Measurements from ENCODE around the gene PTPN3. TPM values are rescaled to one million over a fixed set of nuclear protein-coding genes. Genes with fewer than 3 reads are reported as not detected.

PTPN3 gene
- polyA plus RNA-seq, 4 donors: 15.3 to 43.5 (median 34.0) TPM

DNA sequence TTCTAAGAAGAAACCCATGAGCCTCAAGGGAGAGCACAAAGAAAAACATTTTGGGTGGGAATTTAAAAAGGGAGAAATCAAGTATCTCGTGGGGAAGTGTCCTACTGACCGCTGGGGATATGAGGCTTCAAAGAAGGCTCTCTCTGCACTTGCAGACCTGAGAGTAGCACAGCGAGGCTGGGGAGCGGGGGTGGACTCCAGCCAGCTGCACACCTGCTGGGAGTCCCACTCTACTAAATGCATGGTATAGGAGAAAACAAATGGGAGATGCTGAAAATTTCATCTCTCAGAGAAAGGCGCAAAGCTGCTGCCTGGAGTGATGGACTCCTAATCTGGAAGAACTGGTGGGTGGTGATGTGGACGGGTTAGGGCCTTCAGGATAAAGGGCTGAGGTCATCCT, 110.3 kb downstream of the PTPN3 start:
- DNase-seq: no peak
- H3K27ac ChIP-seq (ENCODE audit: low read depth in 1 of 3, low read length in 2 of 3): no peak overlapping the region
- H3K9me3 ChIP-seq (ENCODE audit: control insufficient read depth in 2 of 2, insufficient read depth in 1 of 2, low read depth in 1 of 2, low read length in 1 of 2): no peaks in the 10 kb centered on the region
- H3K27me3 ChIP-seq (ENCODE audit: control insufficient read depth in 3 of 3, insufficient read depth in 3 of 3, low read length in 3 of 3): no peaks in the 10 kb centered on the region
- peaks cover 3 to 68% (median 30%) of the 10 kb centered on the region in 3 donors for H3K36me3 ChIP-seq (ENCODE audit: control insufficient read depth in 3 of 3, insufficient read depth in 2 of 3, low read depth in 1 of 3, low read length in 3 of 3)
- WGBS, 3 donors: 83 to 89% (median 88%) methylated on average over 6 of the region's 6 CpGs
- no peak overlapping the region for H3K4me3 ChIP-seq (ENCODE audit: low read depth in 1 of 3, low read length in 3 of 3)
- H3K4me1 ChIP-seq (ENCODE audit: control insufficient read depth in 3 of 3, insufficient read depth in 2 of 3, low read depth in 1 of 3, low read length in 2 of 3): no peaks in the 10 kb centered on the region
- no peak for FAIRE-seq

DNA sequence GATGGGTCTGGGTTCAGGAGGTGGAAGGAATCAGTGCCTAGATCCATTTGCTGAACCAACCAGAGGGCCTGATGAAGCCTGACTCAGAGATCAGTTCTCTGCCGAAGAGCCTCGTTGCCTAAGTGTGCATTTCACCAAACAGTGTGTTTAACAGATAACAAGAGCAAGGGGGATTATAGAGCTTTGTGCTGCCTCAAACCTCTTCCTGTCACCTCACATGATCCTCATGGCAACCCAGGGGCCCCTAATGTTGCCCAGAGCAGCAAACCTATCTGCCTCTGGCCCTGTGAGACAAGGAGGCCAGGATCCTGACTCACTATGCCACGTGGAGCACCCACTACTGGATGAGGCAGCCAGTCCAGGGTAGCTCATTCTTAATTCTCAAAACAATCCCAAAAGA, 110.9 kb downstream of the PTPN3 start:
- no peaks in the 10 kb centered on the region for H3K9me3 ChIP-seq (ENCODE audit: control insufficient read depth in 2 of 2, insufficient read depth in 1 of 2, low read depth in 1 of 2, low read length in 1 of 2)
- H3K36me3 ChIP-seq (ENCODE audit: control insufficient read depth in 3 of 3, insufficient read depth in 2 of 3, low read depth in 1 of 3, low read length in 3 of 3): peaks cover 3 to 69% (median 30%) of the 10 kb centered on the region in 3 donors
- no peak overlapping the region for H3K4me3 ChIP-seq (ENCODE audit: low read depth in 1 of 3, low read length in 3 of 3)
- H3K4me1 ChIP-seq (ENCODE audit: control insufficient read depth in 3 of 3, insufficient read depth in 2 of 3, low read depth in 1 of 3, low read length in 2 of 3): no peaks in the 10 kb centered on the region
- DNase-seq (no peak), FAIRE-seq (no peak)
- 73 to 90% (median 75%) methylated on average over 3 of the region's 3 CpGs for WGBS, 3 donors
- no peak overlapping the region for H3K27ac ChIP-seq (ENCODE audit: low read depth in 1 of 3, low read length in 2 of 3)
- no peaks in the 10 kb centered on the region for H3K27me3 ChIP-seq (ENCODE audit: control insufficient read depth in 3 of 3, insufficient read depth in 3 of 3, low read length in 3 of 3)

DNA sequence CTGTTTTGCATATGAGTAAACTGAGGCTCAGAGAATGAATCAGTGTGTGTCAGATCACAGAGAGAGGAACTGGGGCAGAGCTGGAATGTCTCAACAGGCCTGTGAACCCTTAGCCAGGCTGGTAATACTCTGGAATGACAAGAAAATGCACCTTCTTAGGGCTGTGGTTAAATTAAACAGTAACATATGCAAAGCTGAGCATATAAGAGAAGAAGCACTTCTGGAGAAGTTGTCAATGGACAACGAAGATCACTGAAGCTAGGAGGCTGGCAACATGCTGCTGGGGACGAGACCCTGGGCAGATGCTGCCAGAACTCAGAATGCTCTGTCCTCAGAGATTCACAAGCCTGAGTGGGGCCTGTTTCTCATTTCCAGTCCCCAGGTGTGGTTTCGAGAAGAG, 112.6 kb downstream of the PTPN3 start:
- H3K4me1 ChIP-seq (ENCODE audit: control insufficient read depth in 3 of 3, insufficient read depth in 2 of 3, low read depth in 1 of 3, low read length in 2 of 3): no peaks in the 10 kb centered on the region
- WGBS, 3 donors: 79 to 87% (median 83%) methylated on average over 3 of the region's 3 CpGs
- H3K27me3 ChIP-seq (ENCODE audit: control insufficient read depth in 3 of 3, insufficient read depth in 3 of 3, low read length in 3 of 3): no peaks in the 10 kb centered on the region
- FAIRE-seq (no peak), DNase-seq (no peak)
- H3K36me3 ChIP-seq (ENCODE audit: control insufficient read depth in 3 of 3, insufficient read depth in 2 of 3, low read depth in 1 of 3, low read length in 3 of 3): peaks cover 0 to 77% (median 29%) of the 10 kb centered on the region in 3 donors
- no peak overlapping the region for H3K27ac ChIP-seq (ENCODE audit: low read depth in 1 of 3, low read length in 2 of 3)
- no peaks in the 10 kb centered on the region for H3K9me3 ChIP-seq (ENCODE audit: control insufficient read depth in 2 of 2, insufficient read depth in 1 of 2, low read depth in 1 of 2, low read length in 1 of 2)
- H3K4me3 ChIP-seq (ENCODE audit: low read depth in 1 of 3, low read length in 3 of 3): no peak overlapping the region

DNA sequence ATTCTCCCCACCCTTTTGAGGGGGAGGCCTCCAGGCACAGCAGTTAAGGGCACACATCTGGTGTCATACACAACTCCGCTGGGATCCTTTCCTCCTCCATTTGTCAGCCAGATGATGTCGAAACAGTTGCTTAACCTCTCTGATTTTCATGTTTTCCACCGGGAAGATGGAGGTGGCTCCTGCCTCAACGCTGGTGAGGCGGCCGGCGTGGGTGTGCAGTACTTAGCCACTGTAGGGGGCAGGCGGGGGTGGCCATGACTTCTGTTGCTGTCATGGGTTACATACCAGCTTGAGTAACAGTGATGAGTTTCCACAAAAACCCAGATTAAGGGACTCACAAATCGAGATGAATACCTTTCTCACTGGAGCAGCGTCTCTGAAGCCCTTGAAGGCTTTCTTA, 114.2 kb downstream of the PTPN3 start:
- WGBS, 3 donors: 77 to 95% (median 91%) methylated on average over 10 of the region's 10 CpGs
- peaks cover 0 to 8% of the 10 kb centered on the region in 2 donors for H3K9me3 ChIP-seq (ENCODE audit: control insufficient read depth in 2 of 2, insufficient read depth in 1 of 2, low read depth in 1 of 2, low read length in 1 of 2)
- H3K4me3 ChIP-seq (ENCODE audit: low read depth in 1 of 3, low read length in 3 of 3): no peak overlapping the region
- peaks cover 0 to 84% (median 30%) of the 10 kb centered on the region in 3 donors for H3K36me3 ChIP-seq (ENCODE audit: control insufficient read depth in 3 of 3, insufficient read depth in 2 of 3, low read depth in 1 of 3, low read length in 3 of 3)
- H3K4me1 ChIP-seq (ENCODE audit: control insufficient read depth in 3 of 3, insufficient read depth in 2 of 3, low read depth in 1 of 3, low read length in 2 of 3): no peaks in the 10 kb centered on the region
- no peak for DNase-seq
- H3K27me3 ChIP-seq (ENCODE audit: control insufficient read depth in 3 of 3, insufficient read depth in 3 of 3, low read length in 3 of 3): no peaks in the 10 kb centered on the region
- FAIRE-seq: no peak
- H3K27ac ChIP-seq (ENCODE audit: low read depth in 1 of 3, low read length in 2 of 3): no peak overlapping the region

DNA sequence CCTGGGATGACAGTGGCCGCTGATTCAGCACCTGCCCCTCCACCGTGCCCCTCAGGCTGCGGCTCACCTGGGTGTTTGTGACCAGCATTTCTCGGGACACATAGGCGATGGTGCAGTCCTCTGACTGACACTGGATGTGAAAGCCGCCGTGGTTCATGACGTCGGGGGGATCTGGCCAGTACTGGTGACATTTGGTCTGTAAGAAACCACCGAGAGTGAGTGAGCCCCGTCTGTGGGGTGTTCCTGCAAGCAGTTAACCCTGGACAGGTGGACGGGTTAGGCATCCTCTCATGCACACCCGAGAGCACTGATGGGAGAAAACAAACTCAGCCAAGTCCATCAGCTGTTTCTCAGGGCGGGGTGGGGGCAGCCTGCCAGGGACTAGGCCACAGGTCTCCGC, 114.8 kb downstream of the PTPN3 start:
- H3K4me3 ChIP-seq (ENCODE audit: low read depth in 1 of 3, low read length in 3 of 3): no peak overlapping the region
- H3K27me3 ChIP-seq (ENCODE audit: control insufficient read depth in 3 of 3, insufficient read depth in 3 of 3, low read length in 3 of 3): no peaks in the 10 kb centered on the region
- WGBS, 3 donors: 79 to 88% (median 85%) methylated on average over 15 of the region's 15 CpGs
- DNase-seq (no peak), FAIRE-seq (no peak)
- H3K9me3 ChIP-seq (ENCODE audit: control insufficient read depth in 2 of 2, insufficient read depth in 1 of 2, low read depth in 1 of 2, low read length in 1 of 2): peaks cover 0 to 8% of the 10 kb centered on the region in 2 donors
- H3K36me3 ChIP-seq (ENCODE audit: control insufficient read depth in 3 of 3, insufficient read depth in 2 of 3, low read depth in 1 of 3, low read length in 3 of 3): peaks cover 0 to 84% (median 27%) of the 10 kb centered on the region in 3 donors
- H3K4me1 ChIP-seq (ENCODE audit: control insufficient read depth in 3 of 3, insufficient read depth in 2 of 3, low read depth in 1 of 3, low read length in 2 of 3): no peaks in the 10 kb centered on the region
- no peak overlapping the region for H3K27ac ChIP-seq (ENCODE audit: low read depth in 1 of 3, low read length in 2 of 3)

DNA sequence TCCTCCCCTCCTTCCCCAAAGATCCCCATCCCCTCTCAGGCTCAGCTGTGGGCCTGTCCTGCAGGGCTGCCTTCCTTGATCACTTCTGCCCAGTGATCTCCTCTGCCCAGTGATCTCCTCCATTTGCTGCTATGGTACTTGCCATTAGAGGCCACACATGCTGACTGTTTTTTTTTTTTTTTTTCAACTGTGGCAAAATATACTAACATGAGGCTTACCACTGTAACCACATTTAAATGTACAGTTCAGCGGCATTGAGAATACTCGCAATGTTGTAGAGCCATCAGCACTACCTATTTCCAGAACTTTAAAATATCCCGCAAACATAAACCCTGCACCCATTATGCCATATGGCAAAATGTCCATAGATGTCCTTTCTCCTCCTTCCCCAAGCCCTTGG, 115.5 kb downstream of the PTPN3 start:
- Histone ChIP-seq H3K9me3 (ENCODE audit: control insufficient read depth in 2 of 2, insufficient read depth in 1 of 2, low read depth in 1 of 2, low read length in 1 of 2) (peaks cover 0 to 8% of the 10 kb centered on the region in 2 donors), H3K4me1 (ENCODE audit: control insufficient read depth in 3 of 3, insufficient read depth in 2 of 3, low read depth in 1 of 3, low read length in 2 of 3) (no peaks in the 10 kb centered on the region), H3K4me3 (ENCODE audit: low read depth in 1 of 3, low read length in 3 of 3) (no peak overlapping the region), H3K36me3 (ENCODE audit: control insufficient read depth in 3 of 3, insufficient read depth in 2 of 3, low read depth in 1 of 3, low read length in 3 of 3) (peaks cover 0 to 77% (median 27%) of the 10 kb centered on the region in 3 donors), H3K27me3 (ENCODE audit: control insufficient read depth in 3 of 3, insufficient read depth in 3 of 3, low read length in 3 of 3) (no peaks in the 10 kb centered on the region), H3K27ac (ENCODE audit: low read depth in 1 of 3, low read length in 2 of 3) (no peak overlapping the region)
- no peak for FAIRE-seq
- 82 to 91% (median 82%) methylated on average over 3 of the region's 3 CpGs for WGBS, 3 donors
- DNase-seq: no peak

DNA sequence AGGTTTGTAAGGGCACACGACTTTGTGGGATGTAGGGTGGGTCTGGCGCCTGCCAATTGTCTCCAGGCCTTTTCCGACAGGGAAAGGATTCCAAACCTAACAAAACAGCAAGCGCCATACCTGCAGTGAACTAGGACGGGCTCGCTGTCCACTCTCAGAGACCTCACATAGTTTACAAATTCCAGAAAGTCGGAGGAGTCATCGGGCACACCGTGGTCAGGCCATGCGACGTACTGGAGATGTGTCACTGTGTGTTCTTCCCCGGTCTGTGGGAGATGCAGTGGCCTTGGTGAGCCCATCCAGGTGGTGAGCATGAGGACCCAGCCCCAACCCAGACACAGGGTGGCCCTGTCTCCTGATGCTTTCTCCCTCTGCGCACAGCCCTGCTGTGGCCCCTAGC, 115.9 kb downstream of the PTPN3 start:
- Histone ChIP-seq H3K9me3 (ENCODE audit: control insufficient read depth in 2 of 2, insufficient read depth in 1 of 2, low read depth in 1 of 2, low read length in 1 of 2) (peaks cover 0 to 8% of the 10 kb centered on the region in 2 donors), H3K4me1 (ENCODE audit: control insufficient read depth in 3 of 3, insufficient read depth in 2 of 3, low read depth in 1 of 3, low read length in 2 of 3) (no peaks in the 10 kb centered on the region), H3K4me3 (ENCODE audit: low read depth in 1 of 3, low read length in 3 of 3) (no peak overlapping the region), H3K27ac (ENCODE audit: low read depth in 1 of 3, low read length in 2 of 3) (no peak overlapping the region), H3K36me3 (ENCODE audit: control insufficient read depth in 3 of 3, insufficient read depth in 2 of 3, low read depth in 1 of 3, low read length in 3 of 3) (peaks cover 0 to 75% (median 25%) of the 10 kb centered on the region in 3 donors), H3K27me3 (ENCODE audit: control insufficient read depth in 3 of 3, insufficient read depth in 3 of 3, low read length in 3 of 3) (no peaks in the 10 kb centered on the region)
- FAIRE-seq: no peak
- no peak for DNase-seq
- WGBS, 3 donors: 93 to 95% (median 95%) methylated on average over 13 of the region's 13 CpGs

DNA sequence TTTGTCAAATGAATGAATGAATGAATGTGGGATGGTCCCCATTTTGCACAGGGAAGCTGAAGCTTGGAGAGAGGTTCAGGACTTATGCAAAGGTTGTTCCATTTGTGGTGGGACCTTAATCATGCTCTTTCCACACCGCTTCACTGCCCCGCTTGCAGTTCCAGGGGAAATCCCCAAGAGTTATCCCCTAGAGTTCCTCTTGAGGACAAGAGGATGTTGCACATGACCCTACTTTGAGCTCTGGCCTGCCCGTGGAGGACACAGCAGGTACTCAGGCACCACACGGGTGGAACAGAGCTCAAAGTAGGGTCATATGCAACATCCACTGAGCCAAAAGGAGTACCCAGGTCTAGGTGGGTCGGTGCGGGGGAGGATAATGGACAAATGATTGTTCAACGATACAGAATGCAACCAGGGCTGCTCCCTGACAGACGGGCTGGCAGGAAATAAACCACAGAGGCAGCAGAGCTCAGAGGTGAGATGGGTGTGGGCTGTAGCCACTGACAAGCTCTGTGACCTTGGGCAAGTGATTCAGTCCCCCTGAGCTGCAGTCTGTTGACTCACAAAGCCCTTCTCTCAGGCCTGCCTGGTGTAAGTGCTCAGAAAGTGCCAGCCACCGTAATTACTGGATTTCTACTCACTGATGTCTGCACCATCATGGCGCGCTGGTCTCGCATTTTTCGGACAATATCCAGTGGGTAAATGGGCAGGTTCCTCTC, 116.9 kb downstream of the PTPN3 start:
- 82 to 85% (median 83%) methylated on average over 13 of the region's 13 CpGs for WGBS, 3 donors
- peaks cover 0 to 67% (median 23%) of the 10 kb centered on the region in 3 donors for H3K36me3 ChIP-seq (ENCODE audit: control insufficient read depth in 3 of 3, insufficient read depth in 2 of 3, low read depth in 1 of 3, low read length in 3 of 3)
- no peak overlapping the region for H3K4me3 ChIP-seq (ENCODE audit: low read depth in 1 of 3, low read length in 3 of 3)
- H3K27ac ChIP-seq (ENCODE audit: low read depth in 1 of 3, low read length in 2 of 3): no peak overlapping the region
- H3K9me3 ChIP-seq (ENCODE audit: control insufficient read depth in 2 of 2, insufficient read depth in 1 of 2, low read depth in 1 of 2, low read length in 1 of 2): peaks cover 0 to 8% of the 10 kb centered on the region in 2 donors
- no peak for FAIRE-seq
- H3K27me3 ChIP-seq (ENCODE audit: control insufficient read depth in 3 of 3, insufficient read depth in 3 of 3, low read length in 3 of 3): no peaks in the 10 kb centered on the region
- no peak for DNase-seq
- H3K4me1 ChIP-seq (ENCODE audit: control insufficient read depth in 3 of 3, insufficient read depth in 2 of 3, low read depth in 1 of 3, low read length in 2 of 3): no peaks in the 10 kb centered on the region

DNA sequence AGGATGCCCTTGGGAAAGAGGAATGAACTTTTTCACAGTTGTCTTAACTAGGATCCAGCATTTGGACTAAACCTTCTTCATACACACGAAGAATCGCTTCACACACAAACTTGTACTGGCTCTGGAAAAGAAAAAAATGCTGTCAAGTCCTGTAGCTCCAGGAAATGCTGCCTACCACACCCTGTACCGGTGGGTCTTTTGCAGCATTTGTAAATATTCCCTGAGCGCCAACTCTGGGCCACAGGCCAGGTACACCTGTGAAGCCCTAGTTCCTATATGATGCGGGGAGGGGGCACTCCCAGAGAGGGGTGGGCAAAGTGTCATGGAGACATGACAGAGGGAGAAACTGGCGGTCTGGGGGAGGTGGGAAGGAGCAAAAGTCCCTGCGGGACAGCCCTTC, 118.6 kb downstream of the PTPN3 start:
- WGBS, 3 donors: 84 to 88% (median 86%) methylated on average over 7 of the region's 7 CpGs
- peaks cover 0 to 8% of the 10 kb centered on the region in 2 donors for H3K9me3 ChIP-seq (ENCODE audit: control insufficient read depth in 2 of 2, insufficient read depth in 1 of 2, low read depth in 1 of 2, low read length in 1 of 2)
- no peak overlapping the region for H3K27ac ChIP-seq (ENCODE audit: low read depth in 1 of 3, low read length in 2 of 3)
- H3K4me1 ChIP-seq (ENCODE audit: control insufficient read depth in 3 of 3, insufficient read depth in 2 of 3, low read depth in 1 of 3, low read length in 2 of 3): no peaks in the 10 kb centered on the region
- peaks cover 0 to 66% (median 12%) of the 10 kb centered on the region in 3 donors for H3K36me3 ChIP-seq (ENCODE audit: control insufficient read depth in 3 of 3, insufficient read depth in 2 of 3, low read depth in 1 of 3, low read length in 3 of 3)
- no peak for DNase-seq
- no peaks in the 10 kb centered on the region for H3K27me3 ChIP-seq (ENCODE audit: control insufficient read depth in 3 of 3, insufficient read depth in 3 of 3, low read length in 3 of 3)
- no peak overlapping the region for H3K4me3 ChIP-seq (ENCODE audit: low read depth in 1 of 3, low read length in 3 of 3)
- no peak for FAIRE-seq

All from small intestine (tissue), 7 donors.